Bronchial epithelial cell (primary cell): ENCODE data around the gene XRN2. TPM values are rescaled to one million over a fixed set of nuclear protein-coding genes. Genes with fewer than 3 reads are reported as not detected.

Experiments
- DNase-seq: peaks from one replicate; pipeline ENCODE4 v3.0.0-alpha.2; 2010; ENCODE audit warnings: low read depth
- FAIRE-seq: peaks from 2 replicates; lab custom pipeline; 2011; peaks lifted over from hg19 to GRCh38; lab: Jason Lieb, UNC
- H3K27me3 ChIP-seq: 2 replicates; pipeline ENCODE4 v1.5.1; 2011; ENCODE audit warnings: low read length; ENCODE audit not compliant: control insufficient read depth, insufficient read depth
- H3K36me3 ChIP-seq: 2 replicates; pipeline ENCODE4 v1.5.1; 2011; ENCODE audit warnings: low read length; ENCODE audit not compliant: control insufficient read depth, insufficient read depth
- H3K4me3 ChIP-seq: 2 replicates; pipeline ENCODE4 v1.5.1; 2011; ENCODE audit warnings: mild to moderate bottlenecking, low read depth, low read length, control low read depth
- total RNA-seq: library from RNA; depleted of rRNA; stranded (reverse); fragments of >200 nt; gene quantifications from 2 replicates; pipeline ENCODE4 v1.2.1, GENCODE V29; 2014
- TF ChIP-seq, protein P1 (sequence below): IDR thresholded peaks from 2 replicates; pipeline ENCODE4 v1.5.1; 2011; ENCODE audit warnings: mild to moderate bottlenecking, moderate library complexity, low read length, control low read depth, inconsistent platforms; ENCODE audit not compliant: insufficient read depth, severe bottlenecking

The XRN2 gene
- total RNA-seq, 1 donor from 2014 or later: 78.2 TPM

DNA sequence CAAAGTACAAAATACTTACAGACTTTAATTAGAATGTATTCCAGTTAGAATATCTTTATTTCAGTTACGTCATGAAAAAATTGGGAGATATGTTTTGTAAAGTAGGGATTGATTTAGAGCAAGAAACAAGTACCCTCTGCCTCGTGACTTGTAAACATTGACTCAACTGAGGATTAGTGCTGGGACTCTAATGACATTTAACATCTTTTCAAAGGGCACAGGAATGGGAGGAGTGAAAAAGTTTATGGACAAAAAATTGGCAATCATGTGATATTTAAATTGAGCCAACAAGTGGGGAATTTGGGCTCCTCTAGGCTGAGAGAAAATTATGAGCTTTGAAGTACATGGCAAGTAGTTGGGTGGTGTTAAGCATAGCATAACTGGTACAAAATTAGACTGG is 68.9 kb downstream of the XRN2 start:
- Histone ChIP-seq H3K27me3 (no peaks in the 10 kb centered on the region), H3K4me3 (no peak overlapping the region), H3K36me3 (no peaks in the 10 kb centered on the region)
- no peak for FAIRE-seq
- TF ChIP-seq, protein P1, sequence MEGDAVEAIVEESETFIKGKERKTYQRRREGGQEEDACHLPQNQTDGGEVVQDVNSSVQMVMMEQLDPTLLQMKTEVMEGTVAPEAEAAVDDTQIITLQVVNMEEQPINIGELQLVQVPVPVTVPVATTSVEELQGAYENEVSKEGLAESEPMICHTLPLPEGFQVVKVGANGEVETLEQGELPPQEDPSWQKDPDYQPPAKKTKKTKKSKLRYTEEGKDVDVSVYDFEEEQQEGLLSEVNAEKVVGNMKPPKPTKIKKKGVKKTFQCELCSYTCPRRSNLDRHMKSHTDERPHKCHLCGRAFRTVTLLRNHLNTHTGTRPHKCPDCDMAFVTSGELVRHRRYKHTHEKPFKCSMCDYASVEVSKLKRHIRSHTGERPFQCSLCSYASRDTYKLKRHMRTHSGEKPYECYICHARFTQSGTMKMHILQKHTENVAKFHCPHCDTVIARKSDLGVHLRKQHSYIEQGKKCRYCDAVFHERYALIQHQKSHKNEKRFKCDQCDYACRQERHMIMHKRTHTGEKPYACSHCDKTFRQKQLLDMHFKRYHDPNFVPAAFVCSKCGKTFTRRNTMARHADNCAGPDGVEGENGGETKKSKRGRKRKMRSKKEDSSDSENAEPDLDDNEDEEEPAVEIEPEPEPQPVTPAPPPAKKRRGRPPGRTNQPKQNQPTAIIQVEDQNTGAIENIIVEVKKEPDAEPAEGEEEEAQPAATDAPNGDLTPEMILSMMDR: no peak
- no peak for DNase-seq

DNA sequence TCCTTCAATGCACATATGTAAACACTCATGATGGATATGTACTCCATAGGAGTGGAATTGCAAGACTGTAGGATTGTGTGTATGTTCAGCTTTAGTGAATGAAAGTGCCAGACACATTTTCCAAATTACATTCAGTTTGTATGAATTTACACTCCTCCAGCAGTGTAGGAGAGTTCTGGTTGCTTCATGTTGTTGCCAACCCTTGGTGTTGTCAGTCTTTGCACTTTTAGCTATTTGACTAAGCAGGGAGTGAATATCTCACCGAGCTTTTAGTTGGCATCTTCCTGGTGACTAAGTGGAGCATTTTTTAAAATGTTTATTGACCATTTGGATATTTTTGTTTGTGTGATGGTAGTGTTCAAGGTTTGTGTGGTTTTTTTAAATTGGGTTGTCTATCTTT is 70.3 kb downstream of the XRN2 start:
- FAIRE-seq (no peak), DNase-seq (no peak)
- Histone ChIP-seq H3K36me3 (peaks cover 2% of the 10 kb centered on the region), H3K4me3 (no peak overlapping the region), H3K27me3 (no peaks in the 10 kb centered on the region)
- TF ChIP-seq, protein P1: no peak

DNA sequence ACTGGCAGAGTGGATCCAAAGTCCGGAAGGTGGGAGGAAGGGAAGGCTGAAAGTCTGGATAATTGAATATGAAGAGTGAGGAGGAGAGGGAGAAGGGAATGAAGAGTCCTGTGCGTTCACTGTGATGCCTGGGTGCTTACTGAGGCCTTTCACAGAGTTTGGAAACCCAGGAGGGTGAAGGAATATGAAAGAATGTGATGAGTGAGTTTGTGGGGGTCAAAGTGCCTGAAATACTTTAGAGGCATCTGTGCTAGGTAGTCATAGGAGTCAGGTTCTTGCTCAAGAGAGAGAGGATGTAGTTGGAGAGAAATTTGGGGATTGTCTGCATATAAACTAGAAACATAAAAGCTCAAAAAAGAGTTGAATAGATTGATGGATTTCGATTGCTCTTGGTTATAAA is 73.5 kb downstream of the XRN2 start:
- Histone ChIP-seq H3K27me3 (no peaks in the 10 kb centered on the region), H3K36me3 (peaks cover 2% of the 10 kb centered on the region), H3K4me3 (no peak overlapping the region)
- DNase-seq (no peak), FAIRE-seq (no peak)
- TF ChIP-seq, protein P1: no peak

DNA sequence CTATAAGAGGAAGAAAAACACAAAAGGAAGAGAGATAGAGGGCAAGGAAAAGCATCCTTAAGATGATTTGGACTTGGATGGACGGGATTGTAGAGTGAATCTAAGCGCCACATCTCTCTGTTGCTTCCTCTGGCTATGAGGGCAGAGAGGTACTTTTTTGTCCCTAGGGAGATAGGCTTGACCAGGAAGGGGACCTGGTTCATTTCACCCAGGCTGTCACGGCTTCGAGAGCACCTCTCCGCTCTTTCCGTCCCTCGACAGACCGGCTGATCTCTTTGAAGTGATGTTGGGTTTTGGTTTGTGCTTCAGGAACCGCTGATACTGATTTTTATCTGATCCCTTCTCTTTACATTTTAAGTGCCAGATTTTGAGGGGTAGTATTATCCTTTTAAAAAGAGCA is 74.6 kb downstream of the XRN2 start:
- no peak overlapping the region for H3K4me3 ChIP-seq
- FAIRE-seq (no peak), DNase-seq (no peak)
- H3K36me3 ChIP-seq: peaks cover 2% of the 10 kb centered on the region
- TF ChIP-seq, protein P1: no peak
- no peaks in the 10 kb centered on the region for H3K27me3 ChIP-seq

DNA sequence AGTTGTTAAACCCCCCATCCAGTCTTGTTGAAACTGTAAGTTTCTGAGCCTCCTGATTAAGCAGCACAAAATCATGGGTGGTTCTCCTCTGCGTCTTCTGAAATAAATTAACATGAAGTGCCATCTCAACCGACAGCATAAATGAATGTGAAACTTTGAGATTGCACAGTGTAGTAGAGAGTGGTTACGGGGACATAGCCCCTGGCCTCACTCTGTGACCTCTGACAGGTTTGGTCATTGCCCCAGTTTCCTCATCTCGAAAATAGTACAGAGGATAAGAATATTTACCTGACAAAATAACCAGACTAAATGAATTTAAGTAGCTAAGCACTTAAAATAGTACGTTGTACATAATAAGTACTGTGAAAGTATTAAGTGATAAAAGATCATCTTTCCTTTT is 75.1 kb downstream of the XRN2 start:
- peaks cover 2% of the 10 kb centered on the region for H3K36me3 ChIP-seq
- no peak for FAIRE-seq
- TF ChIP-seq, protein P1: no peak
- H3K4me3 ChIP-seq: no peak overlapping the region
- DNase-seq: no peak
- no peaks in the 10 kb centered on the region for H3K27me3 ChIP-seq

DNA sequence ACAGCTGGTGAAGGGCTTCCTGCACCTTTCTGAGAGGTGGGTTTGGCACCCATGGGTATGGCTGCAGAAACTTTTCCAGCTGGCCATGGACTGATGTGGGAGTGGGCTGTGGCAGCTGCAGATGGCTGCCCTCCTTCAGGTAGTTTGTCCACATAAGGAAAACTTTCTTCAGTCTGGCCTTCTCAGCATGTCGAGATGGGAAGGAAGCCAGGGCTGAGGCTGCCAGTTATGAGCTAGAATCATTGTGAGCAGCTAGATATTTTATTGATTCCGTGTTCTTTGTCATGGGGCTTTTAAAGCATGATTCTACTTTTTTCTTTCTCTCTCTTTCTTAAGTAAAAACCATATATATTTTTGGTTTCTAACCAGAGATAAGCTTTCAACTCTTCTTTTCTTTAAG is 77.6 kb downstream of the XRN2 start:
- H3K27me3 ChIP-seq: no peaks in the 10 kb centered on the region
- peaks cover 2% of the 10 kb centered on the region for H3K36me3 ChIP-seq

More for the DNA sequence above, 77.6 kb downstream of the XRN2 start:
- TF ChIP-seq, protein P1: no peak
- H3K4me3 ChIP-seq: no peak overlapping the region
- FAIRE-seq (no peak), DNase-seq (no peak)
